HL-60 (cell line): Measurements from ENCODE around the gene TPST2.

ENCODE experiments used
- CTCF ChIP-seq: IDR thresholded peaks from one replicate; pipeline ENCODE4 v1.5.1; 2011; ENCODE audit warnings: low read length, control low read depth, inconsistent platforms; ENCODE audit not compliant: insufficient read depth
- GABPA ChIP-seq: IDR thresholded peaks from 2 replicates; pipeline ENCODE4 v1.6.1; 2012; ENCODE audit warnings: low read depth
- POLR2AphosphoS5 ChIP-seq: IDR thresholded peaks from 2 replicates; pipeline ENCODE4 v1.6.1; 2012; ENCODE audit warnings: low read depth
- REST ChIP-seq: IDR thresholded peaks from 2 replicates; pipeline ENCODE4 v1.6.1; 2012; ENCODE audit warnings: low read depth; ENCODE audit not compliant: insufficient replicate concordance
- SPI1 ChIP-seq: IDR thresholded peaks from 2 replicates; pipeline ENCODE4 v1.6.1; 2012; ENCODE audit warnings: low read depth, mild to moderate bottlenecking, borderline replicate concordance

GRCh38 chr22:26574001-26574723 lies 15.8 kb downstream of the TPST2 start:
- TF ChIP-seq CTCF (no peak), REST (no peak), SPI1 (no peak), POLR2AphosphoS5 (no peak), GABPA (no peak)
